Erythroblast (primary cell): Measurements from ENCODE around the gene CYFIP2.

Experiments used
- GATA1 ChIP-seq: IDR thresholded peaks from 2 replicates; pipeline ENCODE4 v1.6.1; 2011; ENCODE audit warnings: low read depth, mild to moderate bottlenecking, control low read depth, low read length, moderate library complexity
- POLR2A ChIP-seq: IDR thresholded peaks from 2 replicates; pipeline ENCODE4 v1.6.1; 2011; ENCODE audit warnings: mild to moderate bottlenecking, low read length

GRCh38 chr5:157389103-157389502, 123.2 kb downstream of the CYFIP2 start:
- TF ChIP-seq POLR2A (no peak), GATA1 (no peak)
